ENCODE data around the gene PTPRC. TPM values are rescaled to one million over a fixed set of nuclear protein-coding genes. Genes with fewer than 3 reads are reported as not detected.

Gene PTPRC
- total RNA-seq, 4 donors from 2014 or later = 4.7 to 11.4 (median 6.7) TPM

- peak in 1 of 2 donors; percentile 73 for DNase-seq (ENCODE audit: low spot score in 2 of 2)
- 90% methylated on average over 29 of the region's 31 CpGs for WGBS
- no peak for TF ChIP-seq EP300 (IDR thresholded peaks at IDR 0.05)
- no peak for TF ChIP-seq POLR2A (IDR thresholded peaks at IDR 0.05)
- TF ChIP-seq POLR2AphosphoS5 (IDR thresholded peaks at IDR 0.05) = no peak
- TF ChIP-seq CTCF (IDR thresholded peaks at IDR 0.05) = no peak
Observed at GRCh38 chr1:198679535-198680173, 40.8 kb downstream of the PTPRC start.

GRCh38 chr1:198680174-198680875 is 41.5 kb downstream of the PTPRC start:
- Histone ChIP-seq H3K27ac (no peak overlapping the region), H3K27me3 (no peaks in the 10 kb centered on the region), H3K4me1 (peaks cover 5% of the 10 kb centered on the region), H3K9me3 (no peaks in the 10 kb centered on the region), H3K4me3 (no peak overlapping the region), H3K36me3 (no peaks in the 10 kb centered on the region)
- 94% methylated on average over 15 of the region's 15 CpGs for WGBS
- peak in 1 of 2 donors; percentile 52 for DNase-seq (ENCODE audit: low spot score in 2 of 2)
- TF ChIP-seq POLR2AphosphoS5 (IDR thresholded peaks at IDR 0.05) = no peak
- TF ChIP-seq POLR2A (IDR thresholded peaks at IDR 0.05) = no peak
- TF ChIP-seq EP300 (IDR thresholded peaks at IDR 0.05) = no peak
- TF ChIP-seq CTCF (IDR thresholded peaks at IDR 0.05) = no peak

More at GRCh38 chr1:198679535-198680173, 40.8 kb downstream of the PTPRC start:
- Histone ChIP-seq H3K36me3 (no peaks in the 10 kb centered on the region), H3K27ac (no peak overlapping the region), H3K4me3 (no peak overlapping the region), H3K4me1 (peaks cover 5% of the 10 kb centered on the region), H3K27me3 (no peaks in the 10 kb centered on the region), H3K9me3 (no peaks in the 10 kb centered on the region)

DNA sequence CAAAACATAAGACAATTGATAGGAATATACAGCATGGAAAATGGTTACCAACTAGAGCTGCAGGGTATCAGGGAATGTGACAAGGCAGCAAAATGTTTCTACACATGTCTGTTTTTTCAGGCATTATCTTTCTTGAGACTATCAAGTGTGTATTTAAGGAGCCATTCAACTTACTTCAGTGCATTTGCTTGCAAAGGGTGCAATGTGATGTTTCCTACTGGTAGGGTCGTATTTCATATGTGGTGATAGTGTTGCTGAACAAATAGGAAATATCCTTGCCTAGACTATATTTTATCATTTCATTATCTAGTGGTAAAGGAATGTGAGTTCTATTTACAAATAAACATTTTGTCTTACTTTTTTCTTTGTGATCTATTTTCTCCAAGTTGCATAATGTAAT is 42.4 kb downstream of the PTPRC start:
- TF ChIP-seq POLR2AphosphoS5 (IDR thresholded peaks at IDR 0.05) = no peak
- TF ChIP-seq POLR2A (IDR thresholded peaks at IDR 0.05) = no peak
- TF ChIP-seq EP300 (IDR thresholded peaks at IDR 0.05) = no peak
- TF ChIP-seq CTCF (IDR thresholded peaks at IDR 0.05) = no peak
- no peak overlapping the region for H3K27ac ChIP-seq
- WGBS = 50% methylated on average over 1 of the region's 1 CpG

GRCh38 chr1:198681831-198682759 is 43.3 kb downstream of the PTPRC start:
- no peaks in the 10 kb centered on the region for H3K36me3 ChIP-seq
- H3K27ac ChIP-seq = peak overlapping the region; percentile 57
- DNase-seq (ENCODE audit: low spot score in 2 of 2) = peak; percentile 67 to 70
- H3K4me3 ChIP-seq = no peak overlapping the region
- H3K4me1 ChIP-seq = peaks cover 5% of the 10 kb centered on the region
- H3K9me3 ChIP-seq = no peaks in the 10 kb centered on the region
- WGBS = 26% methylated on average over 7 of the region's 7 CpGs
- no peaks in the 10 kb centered on the region for H3K27me3 ChIP-seq
- TF ChIP-seq CTCF (IDR thresholded peaks at IDR 0.05) (no peak), POLR2A (IDR thresholded peaks at IDR 0.05) (peak in 1 of 2 donors; percentile 48), POLR2AphosphoS5 (IDR thresholded peaks at IDR 0.05) (no peak), EP300 (IDR thresholded peaks at IDR 0.05) (no peak)

More for the DNA sequence above, 42.4 kb downstream of the PTPRC start:
- Histone ChIP-seq H3K4me3 (no peak overlapping the region), H3K27me3 (no peaks in the 10 kb centered on the region), H3K9me3 (no peaks in the 10 kb centered on the region), H3K36me3 (no peaks in the 10 kb centered on the region), H3K4me1 (peaks cover 5% of the 10 kb centered on the region)
- no peak for DNase-seq (ENCODE audit: low spot score in 2 of 2)

Measured in suprapubic skin (tissue), 4 donors.